Stimulated activated memory B cell treated with anti-CD40 and anti-IgM and Interleukin-4, amounts not matched to agents 10 μg/mL and 1 μg/mL and 100 μg/mL, for 72 hours (primary cell): Measurements from ENCODE around the gene PARPBP.
A peak's percentile ranks its signal among the peaks of the same experiment; 100 is the strongest.
"Not testable (repeated sequence)": the region's sequence is repeated elsewhere in the genome, so short reads cannot be mapped to it uniquely, and the experiment has no call there.

Source experiments
- ATAC-seq: fragments of 150-1000 bp; cut with Tn5 transposase; 2 replicates; pipeline ENCODE4 v1.10.0; 2021
- H3K27ac Mint-ChIP-seq: one replicate; pipeline ENCODE4 v1.8.0; 2022; ENCODE audit warnings: mild to moderate bottlenecking, mixed read lengths
- H3K27me3 Mint-ChIP-seq: one replicate; pipeline ENCODE4 v1.8.0; 2022; ENCODE audit warnings: mixed read lengths
- H3K36me3 Mint-ChIP-seq: one replicate; pipeline ENCODE4 v1.8.0; 2022; ENCODE audit warnings: mixed read lengths
- H3K4me1 Mint-ChIP-seq: one replicate; pipeline ENCODE4 v1.8.0; 2022; ENCODE audit warnings: mixed read lengths
- H3K4me3 Mint-ChIP-seq: one replicate; pipeline ENCODE4 v1.8.0; 2022; ENCODE audit warnings: mild to moderate bottlenecking, moderate library complexity, mixed read lengths
- H3K9me3 Mint-ChIP-seq: one replicate; pipeline ENCODE4 v1.8.0; 2022; ENCODE audit warnings: mixed read lengths

PARPBP gene

DNA sequence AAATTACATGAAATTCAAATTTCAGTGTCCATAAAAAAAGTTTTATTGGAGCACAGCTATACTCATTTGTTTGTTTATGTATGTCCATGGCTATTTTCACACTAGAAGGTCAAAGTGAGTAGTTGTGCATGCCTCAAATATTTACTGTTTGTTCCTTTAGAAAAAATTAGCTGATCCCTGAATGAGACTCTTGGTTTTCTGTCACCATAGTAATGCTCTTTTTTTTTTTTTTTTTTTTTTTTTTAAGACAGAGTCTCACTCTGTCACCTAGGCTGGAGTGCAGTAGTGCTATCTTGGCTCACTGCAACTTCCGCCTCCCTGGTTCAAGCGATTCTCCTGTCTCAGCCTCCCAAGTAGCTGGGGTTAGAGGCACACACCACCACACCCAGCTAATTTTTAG lies 1.3 kb downstream of the PARPBP start:
- H3K4me1 Mint-ChIP-seq = peaks cover 18% of the 10 kb centered on the region
- H3K9me3 Mint-ChIP-seq, H3K27ac Mint-ChIP-seq, ATAC-seq, H3K4me3 Mint-ChIP-seq, H3K27me3 Mint-ChIP-seq: not testable (repeated sequence)
- H3K36me3 Mint-ChIP-seq = peaks cover 17% of the 10 kb centered on the region

DNA sequence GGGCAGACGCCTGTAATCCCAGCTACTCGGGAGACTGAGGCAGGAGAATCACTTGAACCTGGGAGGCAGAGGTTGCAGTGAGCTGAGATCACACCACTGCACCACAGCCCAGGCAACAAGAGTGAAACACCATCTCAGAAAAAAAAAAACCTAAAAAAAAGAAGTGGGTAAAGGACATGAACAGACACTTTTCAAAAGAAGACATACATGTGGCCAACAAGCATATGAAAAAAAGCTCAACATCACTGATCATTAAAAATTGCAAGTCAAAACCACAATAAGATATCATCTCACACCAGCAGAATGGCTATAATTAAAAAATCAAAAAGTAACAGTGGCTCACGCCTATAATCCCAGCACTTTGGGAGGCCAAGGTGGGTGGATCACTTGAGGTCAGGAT lies 10.7 kb downstream of the PARPBP start:
- H3K36me3 Mint-ChIP-seq = peaks cover 37% of the 10 kb centered on the region
- not testable (repeated sequence) for H3K4me3 Mint-ChIP-seq, ATAC-seq, H3K27me3 Mint-ChIP-seq, H3K4me1 Mint-ChIP-seq, H3K9me3 Mint-ChIP-seq, H3K27ac Mint-ChIP-seq

DNA sequence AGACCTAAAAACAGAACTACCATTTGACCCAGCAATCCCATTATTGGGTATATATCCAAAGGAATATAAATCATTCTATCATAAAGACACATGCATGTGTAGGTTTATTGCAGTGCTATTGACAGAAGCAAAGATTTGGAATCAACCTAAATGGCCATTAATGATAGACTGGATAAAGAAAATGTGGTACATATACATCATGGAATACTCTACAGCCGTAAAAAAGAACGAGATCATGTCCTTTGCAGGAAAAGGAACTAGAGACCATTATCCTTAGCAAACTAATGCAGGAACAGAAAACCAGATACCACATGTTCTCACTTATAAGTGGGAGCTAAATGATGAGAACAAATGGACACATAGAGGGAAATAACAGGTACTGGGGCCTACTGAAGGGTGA lies 11.5 kb downstream of the PARPBP start:
- ATAC-seq, H3K4me3 Mint-ChIP-seq, H3K27ac Mint-ChIP-seq, H3K27me3 Mint-ChIP-seq, H3K9me3 Mint-ChIP-seq, H3K4me1 Mint-ChIP-seq: not testable (repeated sequence)
- peaks cover 37% of the 10 kb centered on the region for H3K36me3 Mint-ChIP-seq

DNA sequence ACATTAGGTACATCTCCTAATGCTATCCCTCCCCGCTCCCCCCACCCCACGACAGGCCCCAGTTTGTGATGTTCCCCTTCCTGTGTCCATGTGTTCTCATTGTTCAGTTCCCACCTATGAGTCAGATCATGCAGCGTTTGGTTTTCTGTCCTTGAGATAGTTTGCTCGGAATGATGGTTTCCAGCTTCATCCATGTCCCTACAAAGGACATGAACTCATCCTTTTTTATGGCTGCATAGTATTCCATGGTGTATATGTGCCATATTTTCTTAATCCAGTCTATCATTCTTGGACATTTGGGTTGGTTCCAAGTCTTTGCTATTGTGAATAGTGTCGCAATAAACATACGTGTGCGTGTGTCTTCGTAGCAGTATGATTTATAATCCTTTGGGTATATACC lies 17.6 kb downstream of the PARPBP start:
- not testable (repeated sequence) for H3K4me3 Mint-ChIP-seq, H3K9me3 Mint-ChIP-seq, H3K4me1 Mint-ChIP-seq, H3K27me3 Mint-ChIP-seq, ATAC-seq, H3K27ac Mint-ChIP-seq
- peaks cover 26% of the 10 kb centered on the region for H3K36me3 Mint-ChIP-seq

DNA sequence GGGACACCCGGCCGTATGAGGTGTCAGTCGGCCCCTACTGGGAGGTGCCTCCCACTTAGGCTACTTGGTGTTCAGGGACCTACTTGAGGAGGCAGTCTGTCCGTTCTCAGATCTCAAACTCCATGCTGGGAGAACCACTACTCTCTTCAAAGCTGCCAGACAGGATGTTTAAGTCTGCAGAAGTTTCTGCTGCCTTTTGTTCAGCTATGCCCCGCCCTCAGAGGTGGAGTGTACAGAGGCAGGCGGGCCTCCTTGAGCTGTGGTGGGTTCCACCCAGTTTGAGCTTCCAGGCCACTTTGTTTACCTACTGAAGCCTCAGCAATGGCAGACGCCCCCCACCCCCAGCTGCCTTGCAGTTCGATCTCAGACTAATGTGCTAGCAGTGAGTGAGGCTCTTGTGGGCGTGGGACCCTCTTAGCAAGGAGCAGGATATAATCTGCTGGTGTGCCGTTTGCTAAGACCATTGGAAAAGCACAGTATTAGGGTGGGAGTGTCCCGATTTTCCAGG lies 22.9 kb downstream of the PARPBP start:
- not testable (repeated sequence) for H3K4me1 Mint-ChIP-seq, H3K27me3 Mint-ChIP-seq, ATAC-seq, H3K4me3 Mint-ChIP-seq, H3K27ac Mint-ChIP-seq, H3K9me3 Mint-ChIP-seq
- H3K36me3 Mint-ChIP-seq = peaks cover 13% of the 10 kb centered on the region

DNA sequence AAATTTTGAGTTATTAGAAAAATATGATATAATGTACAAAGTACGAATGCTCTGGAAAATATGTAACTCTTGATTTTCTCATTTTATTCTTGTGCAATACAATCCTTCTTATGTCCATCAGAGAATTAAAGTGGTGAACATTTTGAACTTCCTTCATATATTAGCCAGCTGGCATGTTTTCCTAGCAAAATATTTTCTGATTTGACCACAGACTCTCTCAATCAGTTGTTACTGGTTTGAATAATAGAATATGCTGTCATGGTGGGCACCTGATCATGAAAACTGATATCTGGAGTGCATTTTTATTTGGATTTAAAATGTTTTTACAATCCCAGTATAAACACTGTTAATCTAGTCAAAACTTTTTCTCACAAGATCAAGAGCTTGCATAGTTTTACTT lies 24.2 kb downstream of the PARPBP start:
- no peaks in the 10 kb centered on the region for H3K9me3 Mint-ChIP-seq
- no peaks in the 10 kb centered on the region for H3K27me3 Mint-ChIP-seq
- no peak for ATAC-seq

DNA sequence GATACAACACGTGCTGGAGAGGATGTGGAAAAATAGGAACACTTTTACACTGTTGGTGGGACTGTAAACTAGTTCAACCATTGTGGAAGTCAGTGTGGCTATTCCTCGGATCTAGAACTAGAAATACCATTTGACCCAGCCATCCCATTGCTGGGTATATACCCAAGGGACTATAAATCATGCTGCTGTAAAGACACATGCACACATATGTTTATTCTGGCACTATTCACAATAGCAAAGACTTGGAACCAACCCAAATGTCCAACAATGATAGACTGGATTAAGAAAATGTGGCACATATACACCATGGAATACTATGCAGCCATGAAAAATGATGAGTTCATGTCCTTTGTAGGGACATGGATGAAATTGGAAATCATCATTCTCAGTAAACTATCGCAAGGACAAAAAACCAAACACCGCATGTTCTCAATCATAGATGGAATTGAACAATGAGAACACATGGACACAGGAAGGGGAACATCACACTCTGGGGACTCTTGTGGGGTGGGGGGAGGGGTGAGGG lies 27.1 kb downstream of the PARPBP start:
- ATAC-seq = not testable (repeated sequence)

More for the DNA sequence above, 24.2 kb downstream of the PARPBP start:
- Mint-ChIP-seq H3K4me1 (no peaks in the 10 kb centered on the region), H3K36me3 (peaks cover 13% of the 10 kb centered on the region), H3K27ac (no peak overlapping the region), H3K4me3 (no peak overlapping the region)

DNA sequence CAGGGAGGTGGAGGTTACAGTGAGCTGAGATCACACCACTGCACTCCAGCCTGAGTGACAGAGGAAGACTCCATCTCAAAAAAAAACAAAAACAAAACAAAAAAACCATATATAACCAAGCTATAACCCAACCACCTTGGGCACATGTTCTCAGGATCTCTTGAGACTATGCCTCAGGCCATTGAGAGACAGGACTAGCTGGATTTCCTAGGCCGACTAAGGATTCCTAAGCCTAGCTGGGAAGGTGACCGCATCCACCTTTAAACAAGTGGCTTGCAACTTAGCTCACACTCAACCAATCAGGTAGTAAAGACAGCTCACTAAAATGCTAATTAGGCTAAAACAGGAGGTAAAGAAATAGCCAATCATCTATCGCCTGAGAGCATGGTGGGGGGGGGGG lies 35.2 kb downstream of the PARPBP start:
- H3K27me3 Mint-ChIP-seq, H3K36me3 Mint-ChIP-seq, H3K4me3 Mint-ChIP-seq, ATAC-seq, H3K4me1 Mint-ChIP-seq, H3K27ac Mint-ChIP-seq, H3K9me3 Mint-ChIP-seq: not testable (repeated sequence)

More for the DNA sequence above, 27.1 kb downstream of the PARPBP start:
- not testable (repeated sequence) for H3K9me3 Mint-ChIP-seq, H3K36me3 Mint-ChIP-seq, H3K27ac Mint-ChIP-seq, H3K27me3 Mint-ChIP-seq, H3K4me1 Mint-ChIP-seq, H3K4me3 Mint-ChIP-seq

DNA sequence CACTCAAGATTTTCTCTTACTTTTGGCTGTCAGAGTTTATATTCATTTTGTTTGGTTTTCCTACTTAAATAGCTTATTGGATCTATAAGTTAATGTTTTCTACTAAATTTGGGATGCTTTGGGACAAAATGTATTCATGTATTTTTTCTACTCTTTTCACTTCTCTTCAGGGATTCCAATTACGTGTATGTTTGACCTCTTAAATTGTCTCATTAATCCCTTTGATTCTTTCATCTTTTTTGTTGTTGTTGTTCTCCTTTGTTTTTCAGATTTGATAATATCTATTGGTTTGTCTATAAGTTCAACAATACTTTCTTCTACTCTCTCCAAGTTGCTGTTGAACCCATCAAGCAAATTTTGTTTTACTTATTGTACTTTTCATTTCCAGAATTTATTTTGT lies 43.4 kb downstream of the PARPBP start:
- no peaks in the 10 kb centered on the region for H3K9me3 Mint-ChIP-seq
- H3K4me3 Mint-ChIP-seq = no peak overlapping the region
- no peaks in the 10 kb centered on the region for H3K27me3 Mint-ChIP-seq
- H3K4me1 Mint-ChIP-seq = peaks cover 5% of the 10 kb centered on the region
- ATAC-seq = no peak
- H3K36me3 Mint-ChIP-seq = no peaks in the 10 kb centered on the region
- no peak overlapping the region for H3K27ac Mint-ChIP-seq

DNA sequence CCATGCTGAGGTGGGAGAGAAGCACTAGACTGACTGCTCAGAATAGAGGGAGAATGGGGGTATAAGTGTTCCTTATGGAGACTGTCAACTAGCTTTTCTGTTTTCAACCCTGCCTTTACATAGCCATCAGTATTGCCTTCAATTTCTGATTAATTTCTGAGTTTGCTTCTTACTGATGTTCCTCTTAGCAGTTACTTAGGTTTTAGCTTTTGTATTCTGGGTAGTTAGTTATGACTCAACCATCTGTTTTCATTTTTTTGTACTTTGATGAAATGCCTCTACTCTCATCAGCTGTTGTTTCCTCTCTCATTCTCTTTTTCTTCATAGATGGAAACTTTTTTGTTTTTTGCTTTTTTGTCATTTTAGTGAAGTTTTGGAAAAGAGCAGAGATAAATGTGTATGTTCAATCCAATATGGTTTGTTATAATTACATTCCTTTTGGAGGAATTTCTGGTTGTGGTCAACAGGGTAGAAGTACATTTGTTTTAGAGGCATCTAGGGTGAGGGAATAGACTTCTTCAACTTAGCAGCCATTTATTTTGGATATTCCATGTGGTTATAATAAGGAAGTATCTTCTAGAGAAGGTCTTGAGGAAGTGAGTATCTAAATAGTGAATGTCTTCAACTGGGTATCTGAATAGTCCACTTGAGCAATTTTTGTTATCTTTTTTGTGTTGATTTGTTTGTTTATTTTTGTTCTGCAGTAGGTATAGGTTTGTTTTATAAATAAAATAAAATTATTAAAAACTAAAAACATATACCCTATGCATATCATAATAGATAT lies 48.0 kb downstream of the PARPBP start:
- Mint-ChIP-seq H3K36me3 (peaks cover 7% of the 10 kb centered on the region), H3K27me3 (no peaks in the 10 kb centered on the region), H3K4me1 (peaks cover 5% of the 10 kb centered on the region), H3K27ac (peak overlapping the region; percentile 25), H3K9me3 (no peaks in the 10 kb centered on the region), H3K4me3 (no peak overlapping the region)
- ATAC-seq = peak; percentile 75

DNA sequence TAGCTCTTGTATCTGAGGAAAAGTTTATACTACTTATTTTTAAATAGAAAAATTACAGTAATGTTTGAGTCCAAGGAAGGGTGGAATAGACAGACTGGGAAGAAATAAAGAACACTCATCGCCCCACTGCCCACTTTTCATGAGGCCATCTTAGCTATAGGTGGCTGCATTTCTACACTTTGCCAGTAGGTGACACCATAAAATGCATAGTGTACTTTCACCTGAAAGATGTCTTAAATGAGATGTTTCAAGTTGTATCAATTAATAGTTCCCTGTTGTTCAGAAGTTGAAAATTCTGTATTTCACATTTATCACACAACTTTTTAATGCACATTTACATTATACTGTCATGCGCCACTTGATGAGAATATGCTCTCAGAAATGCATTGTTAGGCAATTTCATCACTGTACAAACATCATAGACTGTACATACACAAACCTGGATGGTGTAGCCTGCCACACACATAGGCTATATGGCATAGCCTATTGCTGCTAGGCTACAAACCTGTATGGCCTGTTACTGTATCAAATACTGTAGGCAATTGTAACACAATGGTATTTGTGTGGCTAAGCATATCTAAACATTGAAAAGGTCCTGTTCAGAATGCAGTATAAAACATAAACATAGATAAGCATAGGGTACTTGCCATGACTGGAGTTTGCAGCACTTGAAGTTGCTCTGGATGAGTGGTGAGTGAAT lies 50.1 kb downstream of the PARPBP start:
- Mint-ChIP-seq H3K4me3 (no peak overlapping the region), H3K27ac (no peak overlapping the region), H3K4me1 (peaks cover 5% of the 10 kb centered on the region), H3K27me3 (no peaks in the 10 kb centered on the region), H3K36me3 (peaks cover 7% of the 10 kb centered on the region), H3K9me3 (no peaks in the 10 kb centered on the region)
- no peak for ATAC-seq

DNA sequence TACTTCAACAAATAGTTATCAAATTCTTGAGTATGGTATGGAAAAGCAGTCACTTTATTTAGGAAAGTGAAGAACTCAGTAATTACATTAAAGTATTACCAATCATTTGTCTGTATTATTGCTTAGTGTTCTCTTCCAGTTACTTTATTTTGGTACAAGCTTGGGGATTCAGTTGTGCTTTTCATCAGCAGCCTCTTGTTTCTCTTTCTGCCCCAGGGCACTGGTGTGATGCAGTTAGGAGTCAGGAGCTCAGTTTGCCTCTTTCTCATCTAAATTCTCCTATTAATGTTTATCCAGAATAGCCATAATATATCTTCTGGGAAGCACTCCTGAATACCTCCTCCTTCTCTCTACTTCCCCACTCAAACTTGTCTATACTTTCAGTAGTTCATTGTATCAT lies 52.0 kb downstream of the PARPBP start:
- Mint-ChIP-seq H3K27me3 (no peaks in the 10 kb centered on the region), H3K4me3 (no peak overlapping the region), H3K36me3 (peaks cover 7% of the 10 kb centered on the region), H3K4me1 (peaks cover 5% of the 10 kb centered on the region), H3K27ac (no peak overlapping the region), H3K9me3 (no peaks in the 10 kb centered on the region)
- no peak for ATAC-seq

DNA sequence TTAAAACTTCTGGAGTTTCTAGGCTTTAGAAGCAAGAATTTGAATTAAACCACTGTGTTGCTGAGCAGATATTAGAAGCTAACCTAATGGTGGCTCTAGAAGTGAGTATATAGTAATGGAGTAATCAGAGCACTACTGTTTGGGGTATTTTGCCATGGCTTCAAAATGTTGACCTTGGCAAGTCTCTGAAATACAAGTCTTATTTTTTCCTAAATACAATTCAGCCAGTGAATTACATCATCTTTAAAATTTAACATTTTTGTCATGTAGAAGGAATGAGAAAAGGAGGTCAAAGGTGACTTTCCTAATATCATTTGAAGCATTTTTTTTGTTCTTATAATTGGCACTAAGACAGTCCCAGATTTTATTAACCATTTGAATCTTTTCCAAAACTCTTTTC lies 52.5 kb downstream of the PARPBP start:
- Mint-ChIP-seq H3K27me3 (no peaks in the 10 kb centered on the region), H3K4me1 (peaks cover 5% of the 10 kb centered on the region), H3K4me3 (no peak overlapping the region), H3K36me3 (peaks cover 7% of the 10 kb centered on the region), H3K27ac (no peak overlapping the region), H3K9me3 (no peaks in the 10 kb centered on the region)
- no peak for ATAC-seq

DNA sequence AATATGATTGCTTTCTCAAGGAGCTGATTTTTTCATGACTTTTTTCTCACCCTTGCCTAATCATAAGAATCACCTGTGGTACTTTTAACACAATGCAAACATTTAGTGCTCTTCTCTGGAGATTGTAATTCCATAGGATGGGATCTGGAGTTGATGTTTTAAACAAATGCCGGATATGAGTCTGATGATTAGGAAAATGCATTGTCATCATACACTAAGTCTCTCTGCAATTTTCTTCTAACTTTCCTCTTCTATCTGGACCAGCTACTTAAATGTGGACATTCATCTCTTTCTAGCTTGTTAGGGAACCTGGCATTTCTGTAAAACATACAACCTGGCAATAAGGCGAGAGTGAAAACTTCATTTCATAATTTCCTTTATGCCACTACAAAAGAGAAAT lies 54.1 kb downstream of the PARPBP start:
- ATAC-seq = no peak
- Mint-ChIP-seq H3K27me3 (no peaks in the 10 kb centered on the region), H3K36me3 (peaks cover 5% of the 10 kb centered on the region), H3K27ac (no peak overlapping the region), H3K4me3 (no peak overlapping the region), H3K9me3 (no peaks in the 10 kb centered on the region), H3K4me1 (no peaks in the 10 kb centered on the region)

DNA sequence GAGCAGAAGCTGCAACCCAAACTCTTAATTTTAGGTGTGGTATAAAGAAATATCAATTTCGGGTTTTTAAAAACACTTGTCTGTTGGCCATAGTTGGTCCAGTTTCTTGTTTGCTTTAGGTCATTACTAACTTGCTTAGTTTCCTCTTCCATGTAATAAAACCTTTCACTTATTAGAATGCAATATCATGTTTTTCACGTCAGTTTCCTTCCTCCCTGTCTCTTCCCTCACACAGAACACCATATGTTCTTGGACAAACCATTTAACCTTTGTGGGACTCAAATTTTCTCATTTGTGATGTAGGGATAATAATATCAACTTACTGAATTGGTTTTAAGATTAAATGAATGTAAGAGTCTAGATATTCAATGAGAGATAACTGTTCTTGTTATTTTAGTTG lies 54.8 kb downstream of the PARPBP start:
- ATAC-seq = no peak
- H3K4me1 Mint-ChIP-seq = no peaks in the 10 kb centered on the region

DNA sequence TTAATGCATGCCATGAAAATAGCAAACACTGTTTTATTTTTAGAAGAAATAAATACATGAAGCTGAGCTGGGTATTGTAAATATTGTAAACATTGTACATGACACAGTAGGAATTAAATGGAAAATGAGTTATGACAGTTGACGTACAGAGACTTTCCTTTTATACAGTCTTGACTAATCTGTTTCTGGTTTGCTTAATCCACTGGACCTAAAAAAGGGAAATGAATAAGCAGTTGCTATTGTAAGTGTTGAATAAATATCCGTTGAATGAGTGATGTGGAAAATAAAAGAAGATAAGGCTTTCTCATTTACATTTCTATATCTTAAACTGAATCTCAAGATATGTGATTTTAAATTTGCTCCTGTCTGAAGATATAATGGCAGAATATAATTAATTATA lies 62.7 kb downstream of the PARPBP start:
- peaks cover 5% of the 10 kb centered on the region for H3K36me3 Mint-ChIP-seq
- H3K4me1 Mint-ChIP-seq = no peaks in the 10 kb centered on the region
- no peak overlapping the region for H3K27ac Mint-ChIP-seq
- ATAC-seq = no peak
- H3K27me3 Mint-ChIP-seq = no peaks in the 10 kb centered on the region
- H3K9me3 Mint-ChIP-seq = no peaks in the 10 kb centered on the region
- H3K4me3 Mint-ChIP-seq = no peak overlapping the region

More for the DNA sequence above, 54.8 kb downstream of the PARPBP start:
- Mint-ChIP-seq H3K9me3 (no peaks in the 10 kb centered on the region), H3K27ac (no peak overlapping the region), H3K36me3 (no peaks in the 10 kb centered on the region), H3K4me3 (no peak overlapping the region), H3K27me3 (no peaks in the 10 kb centered on the region)
